SK-N-SH treated with all-trans-retinoic acid at 6 μM for 48 hours (cell line): ENCODE data around the gene GTPBP1.

Experiments used
- ATAC-seq: fragments of 200-7000 bp; cut with Tn5 transposase; 3 replicates; pipeline ENCODE4 v1.9.1; 2020; ENCODE audit warnings: mild to moderate bottlenecking, moderate library complexity
- ARNTL ChIP-seq: fragments of 450-650 bp; formaldehyde crosslinking; IDR thresholded peaks from 2 replicates; pipeline ENCODE4 v1.5.0; 2020; ENCODE audit warnings: low read depth, mild to moderate bottlenecking, moderate library complexity, borderline replicate concordance
- BACH2 ChIP-seq: fragments of 250-450 bp; sonication (Bioruptor Pico); IDR thresholded peaks from 2 replicates; pipeline ENCODE4 v1.9.0; 2021; ENCODE audit warnings: mild to moderate bottlenecking, borderline replicate concordance
- CREB5 ChIP-seq: fragments of 250-450 bp; sonication (Bioruptor Pico); IDR thresholded peaks from 2 replicates; pipeline ENCODE4 v1.5.1; 2020; ENCODE audit warnings: low read depth, mild to moderate bottlenecking, moderate library complexity
- CSDC2 ChIP-seq: fragments of 250-450 bp; sonication (Bioruptor Pico); IDR thresholded peaks from 2 replicates; pipeline ENCODE4 v1.5.0; 2020; ENCODE audit warnings: mild to moderate bottlenecking, moderate library complexity
- ESRRG ChIP-seq: fragments of 250-450 bp; sonication (Bioruptor Pico); IDR thresholded peaks from 2 replicates; pipeline ENCODE4 v1.6.1; 2021; ENCODE audit warnings: mild to moderate bottlenecking
- ISL1 ChIP-seq: fragments of 250-450 bp; sonication (Bioruptor Pico); IDR thresholded peaks from 2 replicates; pipeline ENCODE4 v2.1.2; 2022; ENCODE audit warnings: mild to moderate bottlenecking, moderate library complexity
- OSR1 ChIP-seq: fragments of 250-450 bp; sonication (Bioruptor Pico); IDR thresholded peaks from 2 replicates; pipeline ENCODE4 v1.8.0; 2022; ENCODE audit warnings: moderate library complexity, mild to moderate bottlenecking, inconsistent platforms
- POU6F1 ChIP-seq: fragments of 250-450 bp; sonication (Bioruptor Pico); IDR thresholded peaks from 2 replicates; pipeline ENCODE4 v1.8.0; 2021; ENCODE audit warnings: low read depth, mild to moderate bottlenecking, moderate library complexity, borderline replicate concordance
- RARB ChIP-seq: fragments of 250-450 bp; sonication (Bioruptor Pico); IDR thresholded peaks from 2 replicates; pipeline ENCODE4 v1.8.0; 2021; ENCODE audit warnings: mild to moderate bottlenecking, moderate library complexity
- TCF4 ChIP-seq: fragments of 250-450 bp; sonication (Bioruptor Pico); IDR thresholded peaks from 2 replicates; pipeline ENCODE4 v1.8.0; 2021; ENCODE audit warnings: mild to moderate bottlenecking, moderate library complexity, borderline replicate concordance
- TOX ChIP-seq: fragments of 250-450 bp; sonication (Bioruptor Pico); IDR thresholded peaks from 2 replicates; pipeline ENCODE4 v1.8.0; 2021; ENCODE audit warnings: mild to moderate bottlenecking, moderate library complexity, borderline replicate concordance
- ZC3H10 ChIP-seq: fragments of 250-450 bp; sonication (Bioruptor Pico); IDR thresholded peaks from 2 replicates; pipeline ENCODE4 v1.5.1; 2021; ENCODE audit warnings: mild to moderate bottlenecking, moderate library complexity
- ZFP30 ChIP-seq: fragments of 450-650 bp; formaldehyde crosslinking; IDR thresholded peaks from 2 replicates; pipeline ENCODE4 v1.5.0; 2022; ENCODE audit warnings: mild to moderate bottlenecking, moderate library complexity
- ZNF565 ChIP-seq: fragments of 450-650 bp; formaldehyde crosslinking; conservative IDR thresholded peaks from 2 replicates; pipeline ENCODE4 v1.5.0; 2020; ENCODE audit warnings: low read depth, mild to moderate bottlenecking, moderate library complexity
- ZNF70 ChIP-seq: fragments of 450-650 bp; formaldehyde crosslinking; IDR thresholded peaks from 2 replicates; pipeline ENCODE4 v1.5.0; 2020; ENCODE audit warnings: mild to moderate bottlenecking, moderate library complexity
- TF ChIP-seq, protein P1 (sequence below): fragments of 250-450 bp; sonication (Bioruptor Pico); IDR thresholded peaks from 2 replicates; pipeline ENCODE4 v1.8.0; 2020; ENCODE audit warnings: mild to moderate bottlenecking, moderate library complexity, borderline replicate concordance
- TF ChIP-seq, protein P2 (sequence below): fragments of 250-450 bp; sonication (Bioruptor Pico); IDR thresholded peaks from 2 replicates; pipeline ENCODE4 v1.5.1; 2021; ENCODE audit warnings: mild to moderate bottlenecking, moderate library complexity
- TF ChIP-seq, protein P3 (sequence below): fragments of 250-450 bp; sonication (Bioruptor Pico); IDR thresholded peaks from 2 replicates; pipeline ENCODE4 v1.5.0; 2020; ENCODE audit warnings: mild to moderate bottlenecking, moderate library complexity

The GTPBP1 gene

DNA sequence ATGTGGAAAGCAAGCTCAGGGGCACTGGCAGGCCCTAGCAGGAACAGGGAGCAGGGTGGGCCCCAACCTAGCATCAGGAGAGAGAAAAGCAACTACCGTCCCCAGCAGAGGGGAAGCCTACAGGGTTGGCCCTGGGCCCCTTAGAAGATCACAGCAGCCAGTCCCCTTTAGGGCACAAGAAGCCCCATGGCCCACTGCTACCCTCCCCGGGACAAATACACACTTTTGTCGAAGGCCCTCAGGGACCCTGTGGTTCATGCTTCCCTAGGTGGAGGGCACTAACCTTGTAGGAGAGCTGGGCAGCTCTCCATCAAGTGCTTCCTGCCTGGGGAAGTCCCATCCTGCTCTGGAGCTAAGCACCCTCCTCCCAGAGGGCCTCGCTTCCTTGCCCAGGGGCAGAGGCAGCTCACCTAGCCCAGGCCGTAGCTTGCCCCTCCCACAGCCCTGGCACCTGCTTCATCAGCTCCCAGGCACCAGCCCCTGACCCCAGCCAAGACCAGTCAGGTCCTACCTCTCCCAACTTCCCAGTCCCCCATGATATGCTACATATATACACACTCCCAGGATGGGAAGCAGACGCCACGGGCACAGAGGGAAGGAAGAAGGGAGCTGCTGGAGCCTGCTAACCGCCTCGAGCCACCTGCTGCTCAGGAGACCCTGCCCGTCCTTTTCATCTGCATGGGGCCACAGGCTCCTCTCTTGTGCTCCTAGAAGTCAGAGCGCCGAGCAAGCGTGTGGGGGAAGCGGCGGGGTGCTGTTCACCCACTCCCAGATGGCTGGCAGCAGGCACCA, 29.9 kb downstream of the GTPBP1 start (continued):
- TF ChIP-seq POU6F1 (CRISPR knock-in tag), result no peak
- TF ChIP-seq ZNF565 (CRISPR knock-in tag), result no peak

- TF ChIP-seq ZNF565 (CRISPR knock-in tag) (no peak), ARNTL (CRISPR knock-in tag) (no peak), ZNF70 (CRISPR knock-in tag) (no peak), ISL1 (no peak), TCF4 (CRISPR knock-in tag) (no peak), BACH2 (CRISPR knock-in tag) (no peak)
- TF ChIP-seq, protein P1, sequence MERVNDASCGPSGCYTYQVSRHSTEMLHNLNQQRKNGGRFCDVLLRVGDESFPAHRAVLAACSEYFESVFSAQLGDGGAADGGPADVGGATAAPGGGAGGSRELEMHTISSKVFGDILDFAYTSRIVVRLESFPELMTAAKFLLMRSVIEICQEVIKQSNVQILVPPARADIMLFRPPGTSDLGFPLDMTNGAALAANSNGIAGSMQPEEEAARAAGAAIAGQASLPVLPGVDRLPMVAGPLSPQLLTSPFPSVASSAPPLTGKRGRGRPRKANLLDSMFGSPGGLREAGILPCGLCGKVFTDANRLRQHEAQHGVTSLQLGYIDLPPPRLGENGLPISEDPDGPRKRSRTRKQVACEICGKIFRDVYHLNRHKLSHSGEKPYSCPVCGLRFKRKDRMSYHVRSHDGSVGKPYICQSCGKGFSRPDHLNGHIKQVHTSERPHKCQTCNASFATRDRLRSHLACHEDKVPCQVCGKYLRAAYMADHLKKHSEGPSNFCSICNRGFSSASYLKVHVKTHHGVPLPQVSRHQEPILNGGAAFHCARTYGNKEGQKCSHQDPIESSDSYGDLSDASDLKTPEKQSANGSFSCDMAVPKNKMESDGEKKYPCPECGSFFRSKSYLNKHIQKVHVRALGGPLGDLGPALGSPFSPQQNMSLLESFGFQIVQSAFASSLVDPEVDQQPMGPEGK (CRISPR knock-in tag), result no peak
- TF ChIP-seq, protein P2, sequence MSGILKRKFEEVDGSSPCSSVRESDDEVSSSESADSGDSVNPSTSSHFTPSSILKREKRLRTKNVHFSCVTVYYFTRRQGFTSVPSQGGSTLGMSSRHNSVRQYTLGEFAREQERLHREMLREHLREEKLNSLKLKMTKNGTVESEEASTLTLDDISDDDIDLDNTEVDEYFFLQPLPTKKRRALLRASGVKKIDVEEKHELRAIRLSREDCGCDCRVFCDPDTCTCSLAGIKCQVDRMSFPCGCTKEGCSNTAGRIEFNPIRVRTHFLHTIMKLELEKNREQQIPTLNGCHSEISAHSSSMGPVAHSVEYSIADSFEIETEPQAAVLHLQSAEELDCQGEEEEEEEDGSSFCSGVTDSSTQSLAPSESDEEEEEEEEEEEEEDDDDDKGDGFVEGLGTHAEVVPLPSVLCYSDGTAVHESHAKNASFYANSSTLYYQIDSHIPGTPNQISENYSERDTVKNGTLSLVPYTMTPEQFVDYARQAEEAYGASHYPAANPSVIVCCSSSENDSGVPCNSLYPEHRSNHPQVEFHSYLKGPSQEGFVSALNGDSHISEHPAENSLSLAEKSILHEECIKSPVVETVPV (CRISPR knock-in tag), result no peak
- no peak for ATAC-seq
Measured at GRCh38 chr22:38736257-38736570, 30.5 kb downstream of the GTPBP1 start.

DNA sequence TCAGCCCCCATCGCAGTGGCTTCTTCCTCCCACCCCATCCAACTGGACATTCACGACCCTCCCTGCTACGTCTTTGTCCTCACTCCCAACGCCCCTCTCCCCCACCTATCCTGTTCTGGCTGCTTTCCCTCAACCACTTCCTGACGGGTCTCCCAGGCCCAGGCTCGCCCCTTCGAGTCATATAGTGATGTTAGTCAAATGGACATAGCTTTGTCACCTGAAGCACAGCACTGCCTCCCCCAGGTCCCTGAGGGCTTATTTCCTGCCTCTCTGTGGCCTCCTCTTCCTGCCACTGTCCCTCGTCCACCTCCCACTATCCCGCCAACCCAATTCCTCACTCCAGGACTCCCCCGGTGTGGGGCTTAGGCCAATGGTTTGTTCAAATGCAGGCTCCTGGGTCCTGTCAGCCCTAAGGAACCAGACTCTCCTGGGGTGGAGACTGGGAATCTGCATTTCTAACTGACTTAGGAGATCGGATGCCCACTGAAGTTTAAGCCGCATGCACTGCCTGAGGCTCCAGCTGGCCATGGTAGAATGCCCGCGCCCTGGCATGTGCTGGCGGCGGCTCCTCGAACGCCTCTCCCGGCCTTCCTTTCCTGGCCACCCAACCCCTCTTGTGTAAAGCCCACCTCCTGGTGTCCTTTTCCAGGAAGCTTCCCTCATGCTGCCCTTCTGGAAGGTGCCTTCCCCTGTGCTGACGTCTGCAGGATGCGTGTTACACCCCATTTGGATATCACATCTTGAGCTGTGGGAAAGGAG, 31.7 kb downstream of the GTPBP1 start:
- ATAC-seq, result no peak
- TF ChIP-seq CSDC2 (CRISPR knock-in tag), result no peak
- no peak for TF ChIP-seq OSR1 (CRISPR knock-in tag)
- no peak for TF ChIP-seq ESRRG
- TF ChIP-seq POU6F1 (CRISPR knock-in tag), result no peak
- no peak for TF ChIP-seq CREB5 (CRISPR knock-in tag)
- no peak for TF ChIP-seq RARB (CRISPR knock-in tag)
- TF ChIP-seq, protein P1 (CRISPR knock-in tag), result no peak
- no peak for TF ChIP-seq ISL1
- no peak for TF ChIP-seq ZC3H10 (CRISPR knock-in tag)
- TF ChIP-seq, protein P3, sequence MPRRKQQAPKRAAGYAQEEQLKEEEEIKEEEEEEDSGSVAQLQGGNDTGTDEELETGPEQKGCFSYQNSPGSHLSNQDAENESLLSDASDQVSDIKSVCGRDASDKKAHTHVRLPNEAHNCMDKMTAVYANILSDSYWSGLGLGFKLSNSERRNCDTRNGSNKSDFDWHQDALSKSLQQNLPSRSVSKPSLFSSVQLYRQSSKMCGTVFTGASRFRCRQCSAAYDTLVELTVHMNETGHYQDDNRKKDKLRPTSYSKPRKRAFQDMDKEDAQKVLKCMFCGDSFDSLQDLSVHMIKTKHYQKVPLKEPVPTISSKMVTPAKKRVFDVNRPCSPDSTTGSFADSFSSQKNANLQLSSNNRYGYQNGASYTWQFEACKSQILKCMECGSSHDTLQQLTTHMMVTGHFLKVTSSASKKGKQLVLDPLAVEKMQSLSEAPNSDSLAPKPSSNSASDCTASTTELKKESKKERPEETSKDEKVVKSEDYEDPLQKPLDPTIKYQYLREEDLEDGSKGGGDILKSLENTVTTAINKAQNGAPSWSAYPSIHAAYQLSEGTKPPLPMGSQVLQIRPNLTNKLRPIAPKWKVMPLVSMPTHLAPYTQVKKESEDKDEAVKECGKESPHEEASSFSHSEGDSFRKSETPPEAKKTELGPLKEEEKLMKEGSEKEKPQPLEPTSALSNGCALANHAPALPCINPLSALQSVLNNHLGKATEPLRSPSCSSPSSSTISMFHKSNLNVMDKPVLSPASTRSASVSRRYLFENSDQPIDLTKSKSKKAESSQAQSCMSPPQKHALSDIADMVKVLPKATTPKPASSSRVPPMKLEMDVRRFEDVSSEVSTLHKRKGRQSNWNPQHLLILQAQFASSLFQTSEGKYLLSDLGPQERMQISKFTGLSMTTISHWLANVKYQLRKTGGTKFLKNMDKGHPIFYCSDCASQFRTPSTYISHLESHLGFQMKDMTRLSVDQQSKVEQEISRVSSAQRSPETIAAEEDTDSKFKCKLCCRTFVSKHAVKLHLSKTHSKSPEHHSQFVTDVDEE (CRISPR knock-in tag), result no peak
- TF ChIP-seq ARNTL (CRISPR knock-in tag), result no peak
- TF ChIP-seq, protein P2 (CRISPR knock-in tag), result no peak
- no peak for TF ChIP-seq ZNF565 (CRISPR knock-in tag)
- no peak for TF ChIP-seq ZFP30 (CRISPR knock-in tag)
- TF ChIP-seq BACH2 (CRISPR knock-in tag), result no peak
- no peak for TF ChIP-seq TOX (CRISPR knock-in tag)
